Measurements from ENCODE around the gene MFSD12. TPM values are rescaled to one million over a fixed set of nuclear protein-coding genes. Genes with fewer than 3 reads are reported as not detected.

Gene MFSD12
- total RNA-seq, 2 experiments from 2014 or later = 78.8 to 79.4 TPM

GRCh38 chr19:3606174-3606689 lies 48.8 kb upstream of the MFSD12 start:
- Histone ChIP-seq H3K36me3 (ENCODE audit: insufficient read depth, low read length) (peaks cover 17% of the 10 kb centered on the region), H3K4me3 (ENCODE audit: low read depth, low read length, poor library complexity, severe bottlenecking) (no peak overlapping the region), H3K9me2 (ENCODE audit: insufficient read depth, low read length) (no peaks in the 10 kb centered on the region), H3K4me1 (ENCODE audit: insufficient read depth, low read length, poor library complexity, severe bottlenecking) (peaks cover 21% of the 10 kb centered on the region), H4K20me1 (ENCODE audit: insufficient read depth, low read length) (no peaks in the 10 kb centered on the region), H3K9me3 (ENCODE audit: low read length) (no peaks in the 10 kb centered on the region), H3K79me2 (ENCODE audit: insufficient read depth, low read depth, low read length) (no peaks in the 10 kb centered on the region), H3K4me2 (ENCODE audit: low read length) (no peak overlapping the region), H3K27ac (ENCODE audit: low read depth, low read length, poor library complexity, severe bottlenecking) (no peak overlapping the region), H2AFZ (ENCODE audit: low read length) (no peak overlapping the region; the same call in 1 of the 2 replicates)
- BruUV-seq (replicated peaks) = no TSS peak
- intact Hi-C loops (cut with micrococcal nuclease; ENCODE audit: unreplicated experiment) = no loop called here
- TF ChIP-seq EZH2phosphoT487 (IDR thresholded peaks at IDR 0.05; ENCODE audit: borderline replicate concordance, low read depth, low read length) = no peak
- TF ChIP-seq, protein P1, sequence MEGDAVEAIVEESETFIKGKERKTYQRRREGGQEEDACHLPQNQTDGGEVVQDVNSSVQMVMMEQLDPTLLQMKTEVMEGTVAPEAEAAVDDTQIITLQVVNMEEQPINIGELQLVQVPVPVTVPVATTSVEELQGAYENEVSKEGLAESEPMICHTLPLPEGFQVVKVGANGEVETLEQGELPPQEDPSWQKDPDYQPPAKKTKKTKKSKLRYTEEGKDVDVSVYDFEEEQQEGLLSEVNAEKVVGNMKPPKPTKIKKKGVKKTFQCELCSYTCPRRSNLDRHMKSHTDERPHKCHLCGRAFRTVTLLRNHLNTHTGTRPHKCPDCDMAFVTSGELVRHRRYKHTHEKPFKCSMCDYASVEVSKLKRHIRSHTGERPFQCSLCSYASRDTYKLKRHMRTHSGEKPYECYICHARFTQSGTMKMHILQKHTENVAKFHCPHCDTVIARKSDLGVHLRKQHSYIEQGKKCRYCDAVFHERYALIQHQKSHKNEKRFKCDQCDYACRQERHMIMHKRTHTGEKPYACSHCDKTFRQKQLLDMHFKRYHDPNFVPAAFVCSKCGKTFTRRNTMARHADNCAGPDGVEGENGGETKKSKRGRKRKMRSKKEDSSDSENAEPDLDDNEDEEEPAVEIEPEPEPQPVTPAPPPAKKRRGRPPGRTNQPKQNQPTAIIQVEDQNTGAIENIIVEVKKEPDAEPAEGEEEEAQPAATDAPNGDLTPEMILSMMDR (conservative IDR thresholded peaks at IDR 0.05; ENCODE audit: low read length) = no peak
- CTCF ChIA-PET (ENCODE audit: unreplicated experiment) = no interaction called here
- DNase-seq (ENCODE audit: low spot score) = no peak
- POLR2A ChIA-PET = no interaction called here

- intact Hi-C loops (cut with micrococcal nuclease; ENCODE audit: unreplicated experiment) = no loop called here
- Histone ChIP-seq H3K4me2 (ENCODE audit: low read length) (no peak overlapping the region), H3K36me3 (ENCODE audit: insufficient read depth, low read length) (peaks cover 13% of the 10 kb centered on the region), H3K79me2 (ENCODE audit: insufficient read depth, low read depth, low read length) (no peaks in the 10 kb centered on the region), H3K4me1 (ENCODE audit: insufficient read depth, low read length, poor library complexity, severe bottlenecking) (peaks cover 21% of the 10 kb centered on the region), H3K4me3 (ENCODE audit: low read depth, low read length, poor library complexity, severe bottlenecking) (no peak overlapping the region), H3K9me2 (ENCODE audit: insufficient read depth, low read length) (no peaks in the 10 kb centered on the region), H2AFZ (ENCODE audit: low read length) (peak overlapping the region; percentile 42; the same call in 1 of the 2 replicates), H3K9me3 (ENCODE audit: low read length) (no peaks in the 10 kb centered on the region), H4K20me1 (ENCODE audit: insufficient read depth, low read length) (no peaks in the 10 kb centered on the region), H3K27ac (ENCODE audit: low read depth, low read length, poor library complexity, severe bottlenecking) (no peak overlapping the region)
- CTCF ChIA-PET (ENCODE audit: unreplicated experiment) = no interaction called here
- BruUV-seq (replicated peaks) = no TSS peak
- POLR2A ChIA-PET = no interaction called here
- DNase-seq (ENCODE audit: low spot score) = no peak
- TF ChIP-seq, protein P1 (conservative IDR thresholded peaks at IDR 0.05; ENCODE audit: low read length) = no peak
- TF ChIP-seq EZH2phosphoT487 (IDR thresholded peaks at IDR 0.05; ENCODE audit: borderline replicate concordance, low read depth, low read length) = no peak
Observed at GRCh38 chr19:3605770-3606169, 48.4 kb upstream of the MFSD12 start.

DNA sequence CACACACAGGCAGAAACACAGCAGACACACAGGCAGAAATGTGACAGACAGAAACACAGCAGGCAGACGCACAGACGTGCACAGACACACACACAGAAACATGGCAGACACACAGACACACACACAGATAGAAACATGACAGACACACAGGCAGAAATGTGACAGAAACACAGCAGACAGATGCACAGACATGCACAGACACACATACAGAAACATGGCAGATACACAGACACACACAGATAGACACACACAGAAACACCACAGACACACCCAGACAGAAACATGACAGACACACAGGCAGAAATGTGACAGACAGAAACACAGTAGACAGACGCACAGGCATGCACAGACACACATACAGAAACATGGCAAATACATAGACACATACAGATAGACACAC lies 48.0 kb upstream of the MFSD12 start:
- H3K79me2 ChIP-seq (ENCODE audit: insufficient read depth, low read depth, low read length) = no peaks in the 10 kb centered on the region
- no TSS peak for BruUV-seq (replicated peaks)
- peaks cover 9% of the 10 kb centered on the region for H3K36me3 ChIP-seq (ENCODE audit: insufficient read depth, low read length)
- intact Hi-C loops (cut with micrococcal nuclease; ENCODE audit: unreplicated experiment) = no loop called here
- TF ChIP-seq, protein P1 (conservative IDR thresholded peaks at IDR 0.05; ENCODE audit: low read length) = no peak
- no peak for TF ChIP-seq EZH2phosphoT487 (IDR thresholded peaks at IDR 0.05; ENCODE audit: borderline replicate concordance, low read depth, low read length)
- no peak overlapping the region for H3K27ac ChIP-seq (ENCODE audit: low read depth, low read length, poor library complexity, severe bottlenecking)
- POLR2A ChIA-PET = no interaction called here
- peaks cover 21% of the 10 kb centered on the region for H3K4me1 ChIP-seq (ENCODE audit: insufficient read depth, low read length, poor library complexity, severe bottlenecking)
- H3K9me2 ChIP-seq (ENCODE audit: insufficient read depth, low read length) = no peaks in the 10 kb centered on the region
- H3K9me3 ChIP-seq (ENCODE audit: low read length) = no peaks in the 10 kb centered on the region
- no peak overlapping the region for H3K4me3 ChIP-seq (ENCODE audit: low read depth, low read length, poor library complexity, severe bottlenecking)
- no peaks in the 10 kb centered on the region for H4K20me1 ChIP-seq (ENCODE audit: insufficient read depth, low read length)
- CTCF ChIA-PET (ENCODE audit: unreplicated experiment) = no interaction called here
- DNase-seq (ENCODE audit: low spot score) = no peak
- H3K4me2 ChIP-seq (ENCODE audit: low read length) = peak overlapping the region; percentile 3; the same call in 1 of the 2 replicates
- peak overlapping the region; percentile 42 for H2AFZ ChIP-seq (ENCODE audit: low read length)
